ENCODE results near the gene ITFG2. TPM values are rescaled to one million over a fixed set of nuclear protein-coding genes. Genes with fewer than 3 reads are reported as not detected.

Gene ITFG2
- total and polyA plus RNA-seq, 3 experiments from 2014 or later, result 36.9 to 53.3 (median 39.3) TPM

- no peak for DNase-seq
- POLR2A ChIA-PET, result no interaction called here
- Mint-ChIP-seq H3K36me3 (peaks cover 0 to 4% (median 0%) of the 10 kb centered on the region in 3 donors), H3K9me3 (no peaks in the 10 kb centered on the region), H3K4me1 (peaks cover 0 to 2% (median 0%) of the 10 kb centered on the region in 3 donors), H3K27me3 (no peaks in the 10 kb centered on the region), H3K4me3 (no peak overlapping the region), H3K27ac (peak overlapping the region in 1 of 8 donors; percentile 52)
- Histone ChIP-seq H3K27me3 (ENCODE audit: insufficient read depth, low read length, poor library complexity, severe bottlenecking) (no peaks in the 10 kb centered on the region), H3K27ac (ENCODE audit: low read depth, low read length) (no peak overlapping the region), H3K9me3 (ENCODE audit: low read length) (no peaks in the 10 kb centered on the region), H3K4me3 (ENCODE audit: low read length) (no peak overlapping the region), H3K4me1 (ENCODE audit: insufficient read depth, low read length) (no peaks in the 10 kb centered on the region), H3K36me3 (ENCODE audit: insufficient read depth, low read length) (no peaks in the 10 kb centered on the region)
- CTCF ChIA-PET, result interaction anchor here (1.9 kb wide), 1 partner anchor 12 kb away, joined by 5 read pairs; no protein-coding TSS in a partner anchor
Measured at GRCh38 chr12:2772370-2772769, 40.1 kb upstream of the ITFG2 start.

DNA sequence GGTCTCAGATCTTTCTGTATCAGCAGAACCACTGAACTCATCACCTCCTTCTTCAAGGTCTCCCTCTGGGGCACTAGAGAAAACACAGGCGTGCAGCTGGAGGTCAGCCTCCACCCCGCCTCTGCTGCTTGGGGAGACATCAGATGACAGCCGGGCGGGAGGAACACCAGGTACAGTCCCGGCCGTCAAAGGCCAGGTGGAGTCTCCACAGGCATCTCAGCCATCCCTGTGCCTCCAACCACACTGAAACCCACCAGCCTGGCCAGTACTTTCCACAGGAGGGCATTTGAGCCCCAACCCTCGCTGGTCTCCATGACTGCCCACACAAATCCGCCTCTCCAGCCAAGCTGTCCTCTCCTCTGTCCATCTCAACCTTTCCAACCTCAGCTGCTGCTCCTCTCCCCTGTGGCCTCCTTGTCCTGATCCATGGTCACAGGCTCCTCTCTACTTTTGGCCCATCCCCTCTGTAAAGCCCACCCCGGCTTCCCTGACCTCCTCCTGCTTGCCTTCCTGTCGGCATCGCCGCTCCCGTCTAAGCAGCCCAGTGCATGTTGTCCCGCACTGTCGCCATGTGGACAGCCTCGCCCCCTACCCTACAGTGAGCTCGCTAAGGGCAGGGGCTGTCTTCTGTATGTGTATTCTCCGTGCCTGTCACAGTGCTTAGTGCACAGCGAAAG, 39.1 kb upstream of the ITFG2 start:
- Histone ChIP-seq H3K27ac (ENCODE audit: low read depth, low read length) (no peak overlapping the region), H3K9me3 (ENCODE audit: low read length) (no peaks in the 10 kb centered on the region), H3K27me3 (ENCODE audit: insufficient read depth, low read length, poor library complexity, severe bottlenecking) (no peaks in the 10 kb centered on the region), H3K36me3 (ENCODE audit: insufficient read depth, low read length) (no peaks in the 10 kb centered on the region), H3K4me3 (ENCODE audit: low read length) (no peak overlapping the region), H3K4me1 (ENCODE audit: insufficient read depth, low read length) (no peaks in the 10 kb centered on the region)
- no peak overlapping the region for H3K27ac Mint-ChIP-seq
- H3K4me3 Mint-ChIP-seq, result no peak overlapping the region
- H3K4me1 Mint-ChIP-seq, result no peaks in the 10 kb centered on the region
- CTCF ChIA-PET, result interaction anchor here (1.5 to 1.9 kb wide), 2 partner anchors 11 to 82 kb away, joined by 4 to 5 read pairs; no protein-coding TSS in a partner anchor
- H3K36me3 Mint-ChIP-seq, result peaks cover 0 to 4% (median 0%) of the 10 kb centered on the region in 3 donors
- no peak for DNase-seq
- POLR2A ChIA-PET, result no interaction called here
- H3K27me3 Mint-ChIP-seq, result peaks cover 0 to 4% of the 10 kb centered on the region in 2 donors
- no peaks in the 10 kb centered on the region for H3K9me3 Mint-ChIP-seq

GRCh38 chr12:2775431-2775830, 37.0 kb upstream of the ITFG2 start:
- H3K4me1 Mint-ChIP-seq, result no peaks in the 10 kb centered on the region
- Histone ChIP-seq H3K4me1 (ENCODE audit: insufficient read depth, low read length) (no peaks in the 10 kb centered on the region), H3K9me3 (ENCODE audit: low read length) (no peaks in the 10 kb centered on the region), H3K27ac (ENCODE audit: low read depth, low read length) (no peak overlapping the region), H3K4me3 (ENCODE audit: low read length) (no peak overlapping the region), H3K27me3 (ENCODE audit: insufficient read depth, low read length, poor library complexity, severe bottlenecking) (no peaks in the 10 kb centered on the region), H3K36me3 (ENCODE audit: insufficient read depth, low read length) (no peaks in the 10 kb centered on the region)
- no peak overlapping the region for H3K27ac Mint-ChIP-seq
- POLR2A ChIA-PET, result no interaction called here
- no peak overlapping the region for H3K4me3 Mint-ChIP-seq
- CTCF ChIA-PET, result interaction anchor here (1.1 kb wide), 2 partner anchors 84 to 92 kb away, joined by 3 read pairs; no protein-coding TSS in a partner anchor
- DNase-seq, result no peak
- H3K27me3 Mint-ChIP-seq, result peaks cover 2 to 4% of the 10 kb centered on the region in 2 donors
- H3K36me3 Mint-ChIP-seq, result peaks cover 0 to 3% (median 0%) of the 10 kb centered on the region in 3 donors
- no peaks in the 10 kb centered on the region for H3K9me3 Mint-ChIP-seq

- DNase-seq, result no peak
- CTCF ChIA-PET, result interaction anchor here (1.1 kb wide), 2 partner anchors 85 to 93 kb away, joined by 3 read pairs; no protein-coding TSS in a partner anchor
- no peaks in the 10 kb centered on the region for H3K36me3 Mint-ChIP-seq
Measured at GRCh38 chr12:2776129-2776806, 36.2 kb upstream of the ITFG2 start.

GRCh38 chr12:2779281-2779680, 33.2 kb upstream of the ITFG2 start:
- CTCF ChIA-PET, result no interaction called here

More at GRCh38 chr12:2776129-2776806, 36.2 kb upstream of the ITFG2 start:
- Mint-ChIP-seq H3K4me1 (no peaks in the 10 kb centered on the region), H3K27ac (no peak overlapping the region), H3K27me3 (peaks cover 4% of the 10 kb centered on the region in 2 donors), H3K9me3 (no peaks in the 10 kb centered on the region), H3K4me3 (no peak overlapping the region)
- H3K4me1 ChIP-seq (ENCODE audit: insufficient read depth, low read length), result no peaks in the 10 kb centered on the region
- H3K27ac ChIP-seq (ENCODE audit: low read depth, low read length), result no peak overlapping the region
- POLR2A ChIA-PET, result no interaction called here
- no peaks in the 10 kb centered on the region for H3K36me3 ChIP-seq (ENCODE audit: insufficient read depth, low read length)
- no peak overlapping the region for H3K4me3 ChIP-seq (ENCODE audit: low read length)
- no peaks in the 10 kb centered on the region for H3K9me3 ChIP-seq (ENCODE audit: low read length)
- no peaks in the 10 kb centered on the region for H3K27me3 ChIP-seq (ENCODE audit: insufficient read depth, low read length, poor library complexity, severe bottlenecking)

GRCh38 chr12:2783936-2784600, 28.4 kb upstream of the ITFG2 start:
- peaks cover 16% of the 10 kb centered on the region for H3K27me3 ChIP-seq (ENCODE audit: insufficient read depth, low read length, poor library complexity, severe bottlenecking)
- CTCF ChIA-PET, result interaction anchor here (0.7 to 6.2 kb wide), 19 partner anchors 9 to 111 kb away, joined by 3 to 42 read pairs (median 7); partner anchors contain the start of gene FKBP4

More at GRCh38 chr12:2779281-2779680, 33.2 kb upstream of the ITFG2 start:
- Mint-ChIP-seq H3K36me3 (no peaks in the 10 kb centered on the region), H3K4me1 (peaks cover 6 to 9% (median 7%) of the 10 kb centered on the region in 3 donors), H3K4me3 (no peak overlapping the region), H3K9me3 (no peaks in the 10 kb centered on the region), H3K27ac (peak overlapping the region in 1 of 8 donors; percentile 57), H3K27me3 (peaks cover 9 to 18% of the 10 kb centered on the region in 2 donors)
- no peaks in the 10 kb centered on the region for H3K9me3 ChIP-seq (ENCODE audit: low read length)
- H3K36me3 ChIP-seq (ENCODE audit: insufficient read depth, low read length), result no peaks in the 10 kb centered on the region
- POLR2A ChIA-PET, result no interaction called here
- no peak for DNase-seq
- peaks cover 7% of the 10 kb centered on the region for H3K27me3 ChIP-seq (ENCODE audit: insufficient read depth, low read length, poor library complexity, severe bottlenecking)
- H3K4me1 ChIP-seq (ENCODE audit: insufficient read depth, low read length), result peaks cover 6% of the 10 kb centered on the region
- H3K27ac ChIP-seq (ENCODE audit: low read depth, low read length), result no peak overlapping the region
- no peak overlapping the region for H3K4me3 ChIP-seq (ENCODE audit: low read length)

DNA sequence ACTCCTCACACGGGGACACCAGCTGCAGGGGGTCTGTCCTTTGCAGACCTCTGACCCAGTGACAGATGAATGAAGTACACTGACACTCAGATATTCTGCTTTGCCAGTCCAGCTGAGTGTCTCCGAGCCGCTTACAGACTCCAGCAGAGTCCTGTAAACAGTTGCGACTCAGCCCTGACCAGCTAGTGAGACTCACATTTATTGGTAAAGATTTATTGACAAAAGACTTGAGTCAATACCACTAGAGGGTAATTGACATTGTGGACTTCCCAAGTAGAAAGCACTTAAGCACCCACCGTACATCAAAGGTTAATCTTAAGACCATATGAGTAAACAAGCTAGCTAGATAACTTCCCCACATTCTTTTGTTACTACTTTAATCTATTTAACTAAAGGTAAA, 27.5 kb upstream of the ITFG2 start:
- Mint-ChIP-seq H3K4me3 (no peak overlapping the region), H3K4me1 (peaks cover 9 to 12% (median 11%) of the 10 kb centered on the region in 3 donors), H3K27ac (no peak overlapping the region), H3K9me3 (no peaks in the 10 kb centered on the region), H3K27me3 (peaks cover 11 to 21% of the 10 kb centered on the region in 2 donors), H3K36me3 (no peaks in the 10 kb centered on the region)
- Histone ChIP-seq H3K4me1 (ENCODE audit: insufficient read depth, low read length) (peaks cover 6% of the 10 kb centered on the region), H3K4me3 (ENCODE audit: low read length) (no peak overlapping the region), H3K27ac (ENCODE audit: low read depth, low read length) (no peak overlapping the region), H3K9me3 (ENCODE audit: low read length) (no peaks in the 10 kb centered on the region), H3K27me3 (ENCODE audit: insufficient read depth, low read length, poor library complexity, severe bottlenecking) (peaks cover 16% of the 10 kb centered on the region), H3K36me3 (ENCODE audit: insufficient read depth, low read length) (no peaks in the 10 kb centered on the region)
- DNase-seq, result no peak
- ChIA-PET CTCF (interaction anchor here (1.0 to 6.2 kb wide), 13 partner anchors 10 to 104 kb away, joined by 3 to 42 read pairs (median 8); partner anchors contain the start of gene FKBP4), POLR2A (no interaction called here)

More at GRCh38 chr12:2783936-2784600, 28.4 kb upstream of the ITFG2 start:
- H3K4me3 Mint-ChIP-seq, result peak overlapping the region in 6 of 7 donors; percentile 54 to 91 (median 80)
- peak; percentile 27 to 60 (median 30) for DNase-seq
- H3K36me3 Mint-ChIP-seq, result no peaks in the 10 kb centered on the region
- H3K9me3 Mint-ChIP-seq, result no peaks in the 10 kb centered on the region
- H3K27me3 Mint-ChIP-seq, result peaks cover 12 to 21% of the 10 kb centered on the region in 2 donors
- Histone ChIP-seq H3K4me1 (ENCODE audit: insufficient read depth, low read length) (peaks cover 6% of the 10 kb centered on the region), H3K27ac (ENCODE audit: low read depth, low read length) (no peak overlapping the region), H3K4me3 (ENCODE audit: low read length) (peak overlapping the region; percentile 32), H3K36me3 (ENCODE audit: insufficient read depth, low read length) (no peaks in the 10 kb centered on the region), H3K9me3 (ENCODE audit: low read length) (no peaks in the 10 kb centered on the region)
- H3K27ac Mint-ChIP-seq, result peak overlapping the region in 1 of 8 donors; percentile 77
- peaks cover 9 to 12% (median 11%) of the 10 kb centered on the region in 3 donors for H3K4me1 Mint-ChIP-seq
- POLR2A ChIA-PET, result no interaction called here

Data from CD8-positive, alpha-beta memory T cell (primary cell).